Measurements from ENCODE around the gene GNA12.

GNA12 gene

GRCh38 chr7:2718296-2718965 is 125.7 kb downstream of the GNA12 start:
- H3K27ac Mint-ChIP-seq: no peak overlapping the region
- peaks cover 2% of the 10 kb centered on the region for H3K36me3 Mint-ChIP-seq (ENCODE audit: low read depth)
- peaks cover 23% of the 10 kb centered on the region for H3K27me3 Mint-ChIP-seq
- H3K4me1 Mint-ChIP-seq: peaks cover 75% of the 10 kb centered on the region
- no peak overlapping the region for H3K4me3 Mint-ChIP-seq
- DNase-seq (no peak), ATAC-seq (no peak)
- no peaks in the 10 kb centered on the region for H3K9me3 Mint-ChIP-seq

GRCh38 chr7:2717293-2718261 is 126.5 kb downstream of the GNA12 start:
- ATAC-seq (no peak), DNase-seq (no peak)
- Mint-ChIP-seq H3K27ac (no peak overlapping the region), H3K36me3 (ENCODE audit: low read depth) (peaks cover 2% of the 10 kb centered on the region), H3K4me1 (peaks cover 73% of the 10 kb centered on the region), H3K9me3 (no peaks in the 10 kb centered on the region), H3K4me3 (no peak overlapping the region), H3K27me3 (peaks cover 25% of the 10 kb centered on the region)

- Mint-ChIP-seq H3K4me1 (peaks cover 73% of the 10 kb centered on the region), H3K9me3 (no peaks in the 10 kb centered on the region), H3K4me3 (no peak overlapping the region), H3K27me3 (peaks cover 25% of the 10 kb centered on the region), H3K27ac (no peak overlapping the region), H3K36me3 (ENCODE audit: low read depth) (peaks cover 2% of the 10 kb centered on the region)
- DNase-seq (no peak), ATAC-seq (no peak)
Measured at GRCh38 chr7:2716906-2717292, 127.2 kb downstream of the GNA12 start.

- peaks cover 2% of the 10 kb centered on the region for H3K36me3 Mint-ChIP-seq (ENCODE audit: low read depth)
- H3K27ac Mint-ChIP-seq: no peak overlapping the region
- H3K27me3 Mint-ChIP-seq: peaks cover 25% of the 10 kb centered on the region
- H3K4me3 Mint-ChIP-seq: no peak overlapping the region
- ATAC-seq (no peak), DNase-seq (no peak)
- H3K4me1 Mint-ChIP-seq: peaks cover 73% of the 10 kb centered on the region
- H3K9me3 Mint-ChIP-seq: no peaks in the 10 kb centered on the region
Measured at GRCh38 chr7:2716488-2716887, 127.6 kb downstream of the GNA12 start.

- peak; percentile 54 for DNase-seq
- ATAC-seq: peak; percentile 77
- H3K27ac Mint-ChIP-seq: peak overlapping the region; percentile 54
- peaks cover 27% of the 10 kb centered on the region for H3K27me3 Mint-ChIP-seq
- no peaks in the 10 kb centered on the region for H3K36me3 Mint-ChIP-seq (ENCODE audit: low read depth)
- H3K9me3 Mint-ChIP-seq: no peaks in the 10 kb centered on the region
- H3K4me3 Mint-ChIP-seq: peak overlapping the region; percentile 49
- H3K4me1 Mint-ChIP-seq: peaks cover 74% of the 10 kb centered on the region
Measured at GRCh38 chr7:2715341-2716231, 128.5 kb downstream of the GNA12 start.

GRCh38 chr7:2714636-2715035 is 129.5 kb downstream of the GNA12 start:
- Mint-ChIP-seq H3K4me1 (peaks cover 74% of the 10 kb centered on the region), H3K27me3 (peaks cover 27% of the 10 kb centered on the region), H3K9me3 (no peaks in the 10 kb centered on the region), H3K4me3 (no peak overlapping the region), H3K36me3 (ENCODE audit: low read depth) (no peaks in the 10 kb centered on the region), H3K27ac (no peak overlapping the region)
- no peak for ATAC-seq
- DNase-seq: no peak

GRCh38 chr7:2713978-2714377 is 130.1 kb downstream of the GNA12 start:
- Mint-ChIP-seq H3K4me3 (no peak overlapping the region), H3K9me3 (no peaks in the 10 kb centered on the region), H3K4me1 (peaks cover 71% of the 10 kb centered on the region), H3K27ac (no peak overlapping the region), H3K36me3 (ENCODE audit: low read depth) (no peaks in the 10 kb centered on the region), H3K27me3 (peaks cover 27% of the 10 kb centered on the region)
- DNase-seq (no peak), ATAC-seq (no peak)

GRCh38 chr7:2713370-2713769 is 130.7 kb downstream of the GNA12 start:
- Mint-ChIP-seq H3K36me3 (ENCODE audit: low read depth) (no peaks in the 10 kb centered on the region), H3K27me3 (peaks cover 22% of the 10 kb centered on the region), H3K4me1 (peaks cover 65% of the 10 kb centered on the region), H3K4me3 (no peak overlapping the region), H3K27ac (no peak overlapping the region), H3K9me3 (no peaks in the 10 kb centered on the region)
- DNase-seq (no peak), ATAC-seq (no peak)

GRCh38 chr7:2711895-2712675 is 132.0 kb downstream of the GNA12 start:
- no peak for ATAC-seq
- H3K9me3 Mint-ChIP-seq: no peaks in the 10 kb centered on the region
- peaks cover 52% of the 10 kb centered on the region for H3K4me1 Mint-ChIP-seq
- DNase-seq: no peak
- no peaks in the 10 kb centered on the region for H3K36me3 Mint-ChIP-seq (ENCODE audit: low read depth)
- peaks cover 20% of the 10 kb centered on the region for H3K27me3 Mint-ChIP-seq
- H3K27ac Mint-ChIP-seq: no peak overlapping the region
- no peak overlapping the region for H3K4me3 Mint-ChIP-seq

GRCh38 chr7:2710901-2711551 is 133.1 kb downstream of the GNA12 start:
- no peaks in the 10 kb centered on the region for H3K36me3 Mint-ChIP-seq (ENCODE audit: low read depth)
- H3K27me3 Mint-ChIP-seq: peaks cover 23% of the 10 kb centered on the region
- H3K27ac Mint-ChIP-seq: no peak overlapping the region
- H3K9me3 Mint-ChIP-seq: no peaks in the 10 kb centered on the region
- no peak overlapping the region for H3K4me3 Mint-ChIP-seq
- DNase-seq (peak; percentile 20), ATAC-seq (peak; percentile 27)
- peaks cover 42% of the 10 kb centered on the region for H3K4me1 Mint-ChIP-seq

- ATAC-seq: no peak
- Mint-ChIP-seq H3K4me3 (peak overlapping the region; percentile 11), H3K9me3 (no peaks in the 10 kb centered on the region), H3K4me1 (peaks cover 35% of the 10 kb centered on the region), H3K27me3 (peaks cover 22% of the 10 kb centered on the region), H3K36me3 (ENCODE audit: low read depth) (no peaks in the 10 kb centered on the region), H3K27ac (no peak overlapping the region)
- DNase-seq: peak; percentile 42
Measured at GRCh38 chr7:2710286-2710655, 133.8 kb downstream of the GNA12 start.

- ATAC-seq: peak; percentile 94
- H3K4me1 Mint-ChIP-seq: peaks cover 29% of the 10 kb centered on the region
- H3K4me3 Mint-ChIP-seq: peak overlapping the region; percentile 11
- H3K27ac Mint-ChIP-seq: no peak overlapping the region
- H3K27me3 Mint-ChIP-seq: peaks cover 18% of the 10 kb centered on the region
- H3K36me3 Mint-ChIP-seq (ENCODE audit: low read depth): no peaks in the 10 kb centered on the region
- DNase-seq: peak; percentile 82
- no peaks in the 10 kb centered on the region for H3K9me3 Mint-ChIP-seq
Measured at GRCh38 chr7:2709553-2710285, 134.4 kb downstream of the GNA12 start.

Data from activated naive CD8-positive, alpha-beta T cell treated with anti-CD3 and anti-CD28 coated beads, Interleukin-2, amount 50 U/mL, for 24 hours (primary cell).